ENCODE results near the gene RAMP3.

DNA sequence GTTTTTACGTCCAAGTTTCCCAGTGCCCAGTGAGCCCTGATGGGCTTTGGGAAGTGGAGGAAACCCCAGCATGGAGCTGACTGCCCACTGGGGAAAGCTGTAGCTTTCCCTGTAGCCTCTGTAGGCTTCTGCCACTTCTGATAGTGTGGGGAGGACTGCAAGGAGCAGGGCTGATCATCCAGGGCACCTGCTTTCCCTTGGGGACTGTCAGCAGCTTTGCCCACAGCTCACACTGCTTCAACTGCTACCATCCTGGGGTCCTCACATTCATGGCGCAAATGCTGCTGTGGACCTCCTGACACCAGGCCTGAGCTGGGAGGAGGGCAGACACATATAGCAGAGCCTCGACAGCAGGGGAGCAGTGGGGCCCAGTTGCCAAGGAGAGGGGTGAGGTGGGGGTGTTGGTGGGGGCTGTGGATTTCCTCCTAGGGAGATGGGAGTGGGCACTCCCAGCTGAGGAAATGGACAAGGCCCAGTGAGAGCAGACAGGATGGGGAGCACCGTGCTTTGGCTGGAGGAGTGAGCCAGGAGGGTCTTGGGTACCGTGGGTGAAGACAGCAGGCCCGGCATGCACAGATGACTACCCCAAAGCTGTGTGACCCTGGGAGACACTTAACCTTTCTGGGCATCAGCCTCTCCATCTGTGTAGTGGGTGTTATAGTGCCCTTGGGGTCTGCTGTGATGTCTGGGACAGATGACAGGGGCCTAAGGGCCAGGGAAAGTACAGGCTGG lies 16.2 kb downstream of the RAMP3 start:
- TF ChIP-seq, protein P1, sequence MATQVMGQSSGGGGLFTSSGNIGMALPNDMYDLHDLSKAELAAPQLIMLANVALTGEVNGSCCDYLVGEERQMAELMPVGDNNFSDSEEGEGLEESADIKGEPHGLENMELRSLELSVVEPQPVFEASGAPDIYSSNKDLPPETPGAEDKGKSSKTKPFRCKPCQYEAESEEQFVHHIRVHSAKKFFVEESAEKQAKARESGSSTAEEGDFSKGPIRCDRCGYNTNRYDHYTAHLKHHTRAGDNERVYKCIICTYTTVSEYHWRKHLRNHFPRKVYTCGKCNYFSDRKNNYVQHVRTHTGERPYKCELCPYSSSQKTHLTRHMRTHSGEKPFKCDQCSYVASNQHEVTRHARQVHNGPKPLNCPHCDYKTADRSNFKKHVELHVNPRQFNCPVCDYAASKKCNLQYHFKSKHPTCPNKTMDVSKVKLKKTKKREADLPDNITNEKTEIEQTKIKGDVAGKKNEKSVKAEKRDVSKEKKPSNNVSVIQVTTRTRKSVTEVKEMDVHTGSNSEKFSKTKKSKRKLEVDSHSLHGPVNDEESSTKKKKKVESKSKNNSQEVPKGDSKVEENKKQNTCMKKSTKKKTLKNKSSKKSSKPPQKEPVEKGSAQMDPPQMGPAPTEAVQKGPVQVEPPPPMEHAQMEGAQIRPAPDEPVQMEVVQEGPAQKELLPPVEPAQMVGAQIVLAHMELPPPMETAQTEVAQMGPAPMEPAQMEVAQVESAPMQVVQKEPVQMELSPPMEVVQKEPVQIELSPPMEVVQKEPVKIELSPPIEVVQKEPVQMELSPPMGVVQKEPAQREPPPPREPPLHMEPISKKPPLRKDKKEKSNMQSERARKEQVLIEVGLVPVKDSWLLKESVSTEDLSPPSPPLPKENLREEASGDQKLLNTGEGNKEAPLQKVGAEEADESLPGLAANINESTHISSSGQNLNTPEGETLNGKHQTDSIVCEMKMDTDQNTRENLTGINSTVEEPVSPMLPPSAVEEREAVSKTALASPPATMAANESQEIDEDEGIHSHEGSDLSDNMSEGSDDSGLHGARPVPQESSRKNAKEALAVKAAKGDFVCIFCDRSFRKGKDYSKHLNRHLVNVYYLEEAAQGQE (IDR thresholded peaks at IDR 0.05; ENCODE audit: insufficient read depth in 1 of 2, low read depth in 2 of 2, low read length in 1 of 2), result no peak
- no peak for TF ChIP-seq POLR2AphosphoS5 (IDR thresholded peaks at IDR 0.05; ENCODE audit: low read depth, low read length)
- TF ChIP-seq, protein P2, sequence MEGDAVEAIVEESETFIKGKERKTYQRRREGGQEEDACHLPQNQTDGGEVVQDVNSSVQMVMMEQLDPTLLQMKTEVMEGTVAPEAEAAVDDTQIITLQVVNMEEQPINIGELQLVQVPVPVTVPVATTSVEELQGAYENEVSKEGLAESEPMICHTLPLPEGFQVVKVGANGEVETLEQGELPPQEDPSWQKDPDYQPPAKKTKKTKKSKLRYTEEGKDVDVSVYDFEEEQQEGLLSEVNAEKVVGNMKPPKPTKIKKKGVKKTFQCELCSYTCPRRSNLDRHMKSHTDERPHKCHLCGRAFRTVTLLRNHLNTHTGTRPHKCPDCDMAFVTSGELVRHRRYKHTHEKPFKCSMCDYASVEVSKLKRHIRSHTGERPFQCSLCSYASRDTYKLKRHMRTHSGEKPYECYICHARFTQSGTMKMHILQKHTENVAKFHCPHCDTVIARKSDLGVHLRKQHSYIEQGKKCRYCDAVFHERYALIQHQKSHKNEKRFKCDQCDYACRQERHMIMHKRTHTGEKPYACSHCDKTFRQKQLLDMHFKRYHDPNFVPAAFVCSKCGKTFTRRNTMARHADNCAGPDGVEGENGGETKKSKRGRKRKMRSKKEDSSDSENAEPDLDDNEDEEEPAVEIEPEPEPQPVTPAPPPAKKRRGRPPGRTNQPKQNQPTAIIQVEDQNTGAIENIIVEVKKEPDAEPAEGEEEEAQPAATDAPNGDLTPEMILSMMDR (IDR thresholded peaks at IDR 0.05), result no peak

Measured in Panc1 (cell line).